Stomach smooth muscle (tissue), 2 donors: ENCODE results near the gene P4HA3.
A peak's percentile ranks its signal among the peaks of the same experiment; 100 is the strongest.

Experiments used
- H3K27ac ChIP-seq: one replicate; pipeline ENCODE4 v1.7.0; 2013; ENCODE audit warnings: mild to moderate bottlenecking, low read length, inconsistent platforms
- H3K27me3 ChIP-seq, 2 donors: one replicate each; pipeline ENCODE4 v1.7.0; 2013; ENCODE audit warnings: low read length in 2 of 2; ENCODE audit not compliant: insufficient read depth in 2 of 2, control insufficient read depth in 1 of 2
- H3K36me3 ChIP-seq, 2 donors: one replicate each; pipeline ENCODE4 v1.7.0; 2013; ENCODE audit warnings: low read length in 2 of 2; ENCODE audit not compliant: control insufficient read depth in 2 of 2, insufficient read depth in 2 of 2
- H3K4me1 ChIP-seq: one replicate; pipeline ENCODE4 v1.7.0; 2013; ENCODE audit warnings: low read length; ENCODE audit not compliant: control insufficient read depth, insufficient read depth
- H3K4me3 ChIP-seq, 2 donors: one replicate each; pipeline ENCODE4 v1.7.0; 2013; ENCODE audit warnings: low read length in 2 of 2
- H3K9ac ChIP-seq, 2 donors: one replicate each; pipeline ENCODE4 v1.7.0; 2013; ENCODE audit warnings: low read length in 2 of 2, mild to moderate bottlenecking in 1 of 2
- H3K9me3 ChIP-seq, 2 donors: one replicate each; pipeline ENCODE4 v1.7.0; 2013; ENCODE audit warnings: low read length in 2 of 2; ENCODE audit not compliant: control insufficient read depth in 2 of 2
- donor health status: healthy.
- donor health status: Pancreatic carcinoma.

Gene P4HA3

DNA sequence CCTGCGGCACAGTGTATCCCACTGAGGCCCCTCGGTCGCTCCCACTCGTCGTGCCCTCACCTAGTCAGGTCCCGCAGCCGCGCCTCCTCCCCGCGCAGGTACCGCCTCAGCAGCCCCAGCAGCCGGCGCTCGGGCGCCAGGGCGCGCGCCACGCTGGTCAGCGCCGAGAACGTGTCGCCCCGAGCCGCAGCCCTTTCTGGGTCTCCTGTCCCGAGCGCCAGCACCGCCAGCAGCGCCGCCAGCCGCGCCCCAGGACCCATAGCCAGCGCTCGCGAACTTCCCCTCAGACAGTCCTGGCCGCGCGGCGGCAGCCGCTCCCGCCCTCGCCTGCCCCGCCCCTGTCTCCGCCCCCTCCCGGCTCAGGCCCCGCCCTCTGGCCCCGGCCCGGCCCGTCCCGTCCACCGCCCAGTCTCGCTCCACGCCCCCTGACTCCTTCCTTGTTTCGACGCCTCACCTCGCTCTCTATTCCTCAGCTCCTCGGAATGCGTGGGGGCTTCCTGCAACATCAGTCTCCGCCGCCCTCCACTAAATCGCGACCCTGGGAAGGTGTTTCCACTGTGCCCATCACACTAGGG lies at the start of gene P4HA3:
TSS of gene P4HA3 (minus strand) at position 289 of the 575 bp plus-strand sequence. CDS start at position 260, 29 bp downstream.
- H3K4me3 ChIP-seq: peak within 1 kb of the TSS; percentile 54 to 65
- no peaks in the 10 kb centered on the region for H3K9me3 ChIP-seq
- H3K36me3 ChIP-seq: no peaks in the 10 kb centered on the region
- H3K9ac ChIP-seq: no peak within 1 kb of the TSS
- H3K27me3 ChIP-seq: peaks cover 13 to 24% of the 10 kb centered on the region in 2 donors
- peaks cover 10% of the 10 kb centered on the region for H3K4me1 ChIP-seq
- H3K27ac ChIP-seq: no peak within 1 kb of the TSS

DNA sequence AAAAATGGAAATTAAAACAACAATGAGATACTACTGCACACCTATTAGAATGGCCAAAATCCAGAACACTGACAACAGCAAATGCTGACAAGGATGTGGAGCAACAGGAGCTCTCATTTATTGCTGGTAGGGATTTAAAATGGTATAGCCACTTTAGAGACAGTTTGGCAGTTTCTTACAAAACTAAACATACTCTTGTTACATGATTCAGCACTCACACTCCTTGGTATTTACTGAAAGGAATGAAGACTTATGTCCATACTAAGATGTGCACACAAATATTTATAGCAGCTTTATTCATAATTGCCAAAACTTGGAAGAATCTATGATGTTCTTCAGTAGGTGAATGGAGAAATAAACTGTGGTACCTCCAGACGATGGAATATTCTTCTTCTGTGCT lies 46.0 kb upstream of the P4HA3 start:
- no peak overlapping the region for H3K9ac ChIP-seq
- H3K4me3 ChIP-seq: no peak overlapping the region
- H3K36me3 ChIP-seq: no peaks in the 10 kb centered on the region
- no peaks in the 10 kb centered on the region for H3K4me1 ChIP-seq
- no peak overlapping the region for H3K27ac ChIP-seq
- H3K9me3 ChIP-seq: peaks cover 0 to 2% of the 10 kb centered on the region in 2 donors
- H3K27me3 ChIP-seq: no peaks in the 10 kb centered on the region

DNA sequence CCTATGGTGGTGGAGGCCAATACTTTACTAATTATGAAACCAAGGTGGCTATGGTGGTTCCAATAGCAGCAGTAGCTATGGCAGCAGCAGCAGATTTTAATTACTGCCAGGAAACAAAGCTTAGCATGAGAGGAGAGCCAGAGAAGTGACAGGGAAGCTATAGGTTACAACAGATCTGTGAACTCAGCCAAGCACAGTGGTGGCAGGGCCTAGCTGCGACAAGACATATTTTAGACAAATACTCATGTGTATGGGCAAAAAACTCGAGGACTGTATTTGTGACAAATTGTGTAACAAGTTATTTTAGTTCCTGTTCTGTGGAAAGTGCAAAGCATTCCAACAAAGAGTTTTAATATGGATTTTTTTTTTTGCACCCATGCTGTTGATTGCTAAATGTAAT lies 44.2 kb upstream of the P4HA3 start:
- Histone ChIP-seq H3K9me3 (peaks cover 0 to 2% of the 10 kb centered on the region in 2 donors), H3K27ac (no peak overlapping the region), H3K4me1 (no peaks in the 10 kb centered on the region), H3K4me3 (no peak overlapping the region), H3K9ac (no peak overlapping the region), H3K36me3 (no peaks in the 10 kb centered on the region), H3K27me3 (no peaks in the 10 kb centered on the region)

DNA sequence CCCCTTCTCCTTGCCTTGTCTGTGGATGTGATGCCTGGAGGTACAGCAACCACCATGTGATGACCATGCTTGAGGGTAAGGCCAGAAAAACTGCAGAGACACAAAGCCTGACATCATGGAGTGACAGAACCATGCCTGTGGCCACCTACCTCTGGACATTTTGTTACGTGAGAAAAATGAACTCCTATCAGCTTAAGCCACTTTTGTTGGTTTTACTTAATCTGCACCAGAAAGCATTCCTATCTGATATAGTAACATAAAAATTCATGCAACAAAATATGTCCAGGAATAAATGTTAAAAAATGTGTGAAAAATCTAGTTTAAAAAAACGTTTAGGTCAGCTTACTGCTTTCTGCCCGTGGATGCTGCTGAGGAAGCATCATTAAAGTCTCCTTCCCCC lies 42.6 kb upstream of the P4HA3 start:
- no peak overlapping the region for H3K27ac ChIP-seq
- H3K27me3 ChIP-seq: no peaks in the 10 kb centered on the region
- H3K36me3 ChIP-seq: no peaks in the 10 kb centered on the region
- no peaks in the 10 kb centered on the region for H3K4me1 ChIP-seq
- H3K4me3 ChIP-seq: no peak overlapping the region
- H3K9me3 ChIP-seq: no peaks in the 10 kb centered on the region
- no peak overlapping the region for H3K9ac ChIP-seq

DNA sequence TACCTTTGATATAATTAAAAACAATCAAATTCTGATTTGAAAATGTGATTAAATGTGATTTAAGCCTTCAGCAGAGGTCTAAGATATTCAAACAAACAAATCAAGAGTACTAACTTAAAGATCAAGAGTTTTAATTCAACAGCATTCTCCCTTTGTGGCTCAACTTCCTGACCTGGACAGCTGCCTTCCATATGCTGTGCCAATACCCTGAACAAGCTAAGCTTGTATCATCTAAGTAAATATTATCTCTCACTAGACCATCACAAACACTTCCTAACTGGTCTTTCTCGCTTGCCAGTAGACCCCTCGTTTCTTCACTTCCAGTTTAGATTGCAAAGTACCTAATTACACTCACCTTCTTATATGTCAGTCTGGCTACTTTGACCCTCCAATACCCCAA lies 35.9 kb upstream of the P4HA3 start:
- no peak overlapping the region for H3K4me3 ChIP-seq
- H3K27ac ChIP-seq: no peak overlapping the region
- no peaks in the 10 kb centered on the region for H3K9me3 ChIP-seq
- H3K36me3 ChIP-seq: no peaks in the 10 kb centered on the region
- no peaks in the 10 kb centered on the region for H3K27me3 ChIP-seq
- no peak overlapping the region for H3K9ac ChIP-seq
- no peaks in the 10 kb centered on the region for H3K4me1 ChIP-seq

DNA sequence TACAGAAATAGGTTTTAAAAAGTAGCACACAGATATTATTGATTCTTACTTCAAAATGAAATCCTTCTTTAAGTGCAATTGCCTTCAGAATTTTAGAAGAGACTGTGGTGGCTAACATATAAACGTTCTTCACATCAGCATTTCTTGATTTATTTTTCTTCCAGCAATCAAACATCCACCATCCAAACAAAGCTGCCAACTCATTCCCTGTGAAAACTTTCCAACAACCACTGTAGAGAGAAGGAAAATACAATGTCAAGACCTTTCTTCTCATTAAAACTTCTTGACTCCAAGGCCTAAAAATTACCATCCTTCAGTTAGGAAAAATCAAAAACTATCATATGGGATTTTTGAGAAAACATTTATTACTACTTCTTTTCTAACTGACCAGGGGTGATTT lies 34.0 kb upstream of the P4HA3 start:
- Histone ChIP-seq H3K27ac (no peak overlapping the region), H3K27me3 (no peaks in the 10 kb centered on the region), H3K36me3 (no peaks in the 10 kb centered on the region), H3K9me3 (no peaks in the 10 kb centered on the region), H3K4me3 (no peak overlapping the region), H3K4me1 (no peaks in the 10 kb centered on the region), H3K9ac (no peak overlapping the region)

DNA sequence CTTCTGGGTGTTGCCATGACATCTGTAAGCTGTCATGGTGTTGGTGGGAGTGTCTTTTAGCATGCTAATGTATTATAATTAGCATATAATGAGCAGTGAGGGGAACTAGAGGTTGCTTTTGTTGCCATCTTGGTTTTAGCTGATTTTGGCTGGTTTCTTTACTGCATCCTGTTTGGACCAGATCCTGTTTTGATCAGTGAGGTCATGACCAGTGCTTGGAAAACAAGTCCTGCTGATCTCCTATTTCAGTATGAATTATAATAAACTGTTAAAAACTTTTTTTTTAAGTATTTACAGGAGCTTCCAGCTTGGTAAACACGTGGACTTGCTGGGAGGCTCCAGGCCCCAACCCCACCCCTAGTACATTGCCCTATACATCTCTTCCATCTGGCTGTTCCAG lies 30.5 kb upstream of the P4HA3 start:
- Histone ChIP-seq H3K27ac (no peak overlapping the region), H3K4me1 (no peaks in the 10 kb centered on the region), H3K4me3 (no peak overlapping the region), H3K9ac (no peak overlapping the region), H3K27me3 (no peaks in the 10 kb centered on the region), H3K9me3 (no peaks in the 10 kb centered on the region), H3K36me3 (no peaks in the 10 kb centered on the region)

DNA sequence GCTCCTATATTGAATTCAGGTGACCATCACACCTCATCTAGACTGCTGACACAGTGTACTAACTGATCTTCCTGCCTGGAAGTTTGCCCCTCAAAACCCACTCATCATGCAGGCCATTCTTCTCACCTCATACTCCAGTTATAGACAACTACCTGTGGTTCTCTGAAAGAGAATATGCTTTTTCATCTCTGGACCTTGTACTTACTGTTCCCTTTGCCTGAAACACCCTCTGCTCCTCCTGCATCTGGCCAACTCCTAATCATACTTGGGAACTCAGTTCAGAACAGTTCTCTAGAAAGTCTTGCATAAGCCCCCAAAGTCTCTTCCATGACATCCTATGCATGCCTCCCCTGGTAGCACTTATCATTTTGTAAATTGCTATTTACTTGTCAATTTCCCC lies 28.2 kb upstream of the P4HA3 start:
- Histone ChIP-seq H3K4me3 (no peak overlapping the region), H3K27ac (no peak overlapping the region), H3K9me3 (no peaks in the 10 kb centered on the region), H3K4me1 (no peaks in the 10 kb centered on the region), H3K9ac (no peak overlapping the region), H3K27me3 (no peaks in the 10 kb centered on the region), H3K36me3 (no peaks in the 10 kb centered on the region)

DNA sequence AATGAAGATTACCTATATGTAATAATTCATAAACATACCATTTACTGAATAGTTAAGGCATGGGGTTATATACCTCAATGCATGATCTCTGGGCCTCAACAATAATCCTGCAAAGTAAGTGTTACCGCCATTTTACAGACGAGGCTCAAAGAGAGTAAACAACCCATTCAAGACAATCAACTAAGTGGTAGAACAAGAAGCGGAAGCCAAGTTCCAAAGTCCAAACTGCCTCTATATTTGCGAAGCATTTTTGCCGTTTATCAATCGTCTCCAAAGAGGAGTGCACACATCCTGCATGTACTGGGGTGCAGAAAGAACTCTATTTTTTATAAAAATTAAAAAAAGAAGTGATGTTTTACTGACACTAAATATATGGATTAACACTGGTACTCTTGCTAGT lies 27.5 kb upstream of the P4HA3 start:
- Histone ChIP-seq H3K4me1 (no peaks in the 10 kb centered on the region), H3K9me3 (no peaks in the 10 kb centered on the region), H3K27me3 (no peaks in the 10 kb centered on the region), H3K36me3 (no peaks in the 10 kb centered on the region), H3K4me3 (no peak overlapping the region), H3K27ac (no peak overlapping the region), H3K9ac (no peak overlapping the region)

DNA sequence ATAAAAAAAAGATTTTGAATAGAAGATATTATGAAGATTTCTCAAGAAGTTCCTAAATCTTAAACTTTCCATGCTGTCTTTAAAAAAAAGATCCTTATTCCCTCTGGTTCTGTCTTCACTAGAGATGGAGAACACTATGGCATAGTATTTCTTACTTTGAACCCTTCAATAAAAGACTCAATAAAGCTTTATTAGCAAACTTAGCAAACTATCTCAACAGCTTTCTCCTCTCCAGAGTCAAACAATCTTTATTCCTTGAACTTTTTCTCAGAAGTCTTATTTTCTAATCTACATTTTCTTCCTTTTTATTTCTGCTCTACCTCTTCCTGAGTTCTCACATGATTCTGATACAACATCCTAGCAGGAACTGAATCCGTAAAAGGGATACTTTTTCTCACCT lies 21.8 kb upstream of the P4HA3 start:
- Histone ChIP-seq H3K9me3 (no peaks in the 10 kb centered on the region), H3K4me1 (no peaks in the 10 kb centered on the region), H3K36me3 (no peaks in the 10 kb centered on the region), H3K9ac (no peak overlapping the region), H3K4me3 (no peak overlapping the region), H3K27ac (no peak overlapping the region), H3K27me3 (no peaks in the 10 kb centered on the region)

DNA sequence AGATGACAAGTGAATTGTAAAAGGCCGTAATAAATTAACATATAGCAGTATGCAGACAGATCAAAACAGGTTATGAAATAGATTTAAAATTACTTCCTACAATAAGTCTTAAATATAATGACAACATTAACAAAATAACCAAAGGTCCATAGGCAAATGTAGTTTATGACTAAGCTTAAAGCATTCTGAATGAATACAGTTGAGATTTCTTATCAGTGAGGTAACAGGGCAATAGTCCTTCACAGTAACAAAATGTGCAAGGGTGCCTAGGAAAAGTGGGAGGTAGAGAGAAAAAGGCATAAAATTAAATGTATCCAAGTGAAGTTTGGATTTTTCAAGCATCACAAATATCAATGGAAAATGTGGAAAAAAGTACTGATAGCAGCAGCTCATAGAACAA lies 20.9 kb upstream of the P4HA3 start:
- H3K36me3 ChIP-seq: no peaks in the 10 kb centered on the region
- no peaks in the 10 kb centered on the region for H3K4me1 ChIP-seq
- H3K27me3 ChIP-seq: no peaks in the 10 kb centered on the region
- no peak overlapping the region for H3K9ac ChIP-seq
- H3K9me3 ChIP-seq: no peaks in the 10 kb centered on the region
- no peak overlapping the region for H3K4me3 ChIP-seq
- no peak overlapping the region for H3K27ac ChIP-seq
